Mesothelial cell of epicardium (in vitro differentiated cells): ENCODE results near the gene MAEA. TPM values are rescaled to one million over a fixed set of nuclear protein-coding genes. Genes with fewer than 3 reads are reported as not detected.

Experiments
- DNase-seq, 2 experiments: peaks; one replicate each; pipeline ENCODE4 v3.0.0; 2021; ENCODE audit warnings: low spot score in 2 of 2; ENCODE audit not compliant: unreplicated experiment in 2 of 2
- H3K27ac Mint-ChIP-seq: 2 replicates; pipeline ENCODE4 v1.8.0; 2021; ENCODE audit warnings: mixed read lengths
- H3K27me3 Mint-ChIP-seq: 2 replicates; pipeline ENCODE4 v1.8.0; 2021; ENCODE audit warnings: low read depth, mixed read lengths
- H3K36me3 Mint-ChIP-seq: 2 replicates; pipeline ENCODE4 v1.8.0; 2021; ENCODE audit warnings: mixed read lengths
- H3K4me1 Mint-ChIP-seq: 2 replicates; pipeline ENCODE4 v1.8.0; 2021; ENCODE audit warnings: mixed read lengths
- H3K4me3 Mint-ChIP-seq: 2 replicates; pipeline ENCODE4 v1.8.0; 2021; ENCODE audit warnings: mild to moderate bottlenecking, moderate library complexity, mixed read lengths
- H3K9me3 Mint-ChIP-seq: 2 replicates; pipeline ENCODE4 v1.8.0; 2021; ENCODE audit warnings: mixed read lengths
- CTCF ChIP-seq: fragments of 200-600 bp; sonication (generic); IDR thresholded peaks from one replicate; pipeline ENCODE4 v1.5.0; 2021; ENCODE audit warnings: antibody characterized with exemption; ENCODE audit not compliant: unreplicated experiment
- total RNA-seq: library from RNA; stranded (reverse); gene quantifications from 3 replicates; pipeline ENCODE4 v1.2.1, GENCODE V29; 2021

Gene MAEA
- total RNA-seq, 1 donor from 2014 or later, result 73.4 TPM

- TF ChIP-seq CTCF, result no peak
- Mint-ChIP-seq H3K4me1 (no peaks in the 10 kb centered on the region), H3K4me3 (no peak overlapping the region)
Measured at GRCh38 chr4:1269209-1269608, 20.5 kb upstream of the MAEA start.

GRCh38 chr4:1271686-1272085 lies 18.0 kb upstream of the MAEA start:
- no peak for DNase-seq
- H3K36me3 Mint-ChIP-seq, result peaks cover 16% of the 10 kb centered on the region
- no peak for TF ChIP-seq CTCF
- no peaks in the 10 kb centered on the region for H3K4me1 Mint-ChIP-seq
- H3K4me3 Mint-ChIP-seq, result no peak overlapping the region
- H3K27ac Mint-ChIP-seq, result no peak overlapping the region
- H3K9me3 Mint-ChIP-seq, result peaks cover 30% of the 10 kb centered on the region
- no peaks in the 10 kb centered on the region for H3K27me3 Mint-ChIP-seq

More at GRCh38 chr4:1269209-1269608, 20.5 kb upstream of the MAEA start:
- Mint-ChIP-seq H3K36me3 (peaks cover 26% of the 10 kb centered on the region), H3K9me3 (peaks cover 31% of the 10 kb centered on the region), H3K27me3 (no peaks in the 10 kb centered on the region), H3K27ac (no peak overlapping the region)
- DNase-seq, result no peak

GRCh38 chr4:1274871-1275270 lies 14.8 kb upstream of the MAEA start:
- Mint-ChIP-seq H3K36me3 (peaks cover 7% of the 10 kb centered on the region), H3K27me3 (peaks cover 5% of the 10 kb centered on the region), H3K4me3 (no peak overlapping the region), H3K27ac (no peak overlapping the region), H3K4me1 (no peaks in the 10 kb centered on the region), H3K9me3 (peaks cover 15% of the 10 kb centered on the region)
- no peak for TF ChIP-seq CTCF
- DNase-seq, result no peak

GRCh38 chr4:1276984-1277383 lies 12.7 kb upstream of the MAEA start:
- H3K27ac Mint-ChIP-seq, result no peak overlapping the region
- TF ChIP-seq CTCF, result no peak
- no peak overlapping the region for H3K4me3 Mint-ChIP-seq
- H3K9me3 Mint-ChIP-seq, result peaks cover 11% of the 10 kb centered on the region
- peaks cover 2% of the 10 kb centered on the region for H3K36me3 Mint-ChIP-seq
- peaks cover 5% of the 10 kb centered on the region for H3K27me3 Mint-ChIP-seq
- no peak for DNase-seq
- no peaks in the 10 kb centered on the region for H3K4me1 Mint-ChIP-seq

GRCh38 chr4:1277667-1278665 lies 11.7 kb upstream of the MAEA start:
- no peak for DNase-seq

More at GRCh38 chr4:1277667-1278665, 11.7 kb upstream of the MAEA start:
- Mint-ChIP-seq H3K27ac (no peak overlapping the region), H3K36me3 (peaks cover 2% of the 10 kb centered on the region), H3K27me3 (peaks cover 5% of the 10 kb centered on the region), H3K4me3 (no peak overlapping the region), H3K4me1 (no peaks in the 10 kb centered on the region), H3K9me3 (peaks cover 11% of the 10 kb centered on the region)
- TF ChIP-seq CTCF, result no peak
